ENCODE data around the gene GPS1. TPM values are rescaled to one million over a fixed set of nuclear protein-coding genes. Genes with fewer than 3 reads are reported as not detected.
A peak's percentile ranks its signal among the peaks of the same experiment; 100 is the strongest.
"Not testable (repeated sequence)": the region's sequence is repeated elsewhere in the genome, so short reads cannot be mapped to it uniquely, and the experiment has no call there.

The GPS1 gene
- total RNA-seq, 1 donor from 2014 or later: 156 TPM

DNA sequence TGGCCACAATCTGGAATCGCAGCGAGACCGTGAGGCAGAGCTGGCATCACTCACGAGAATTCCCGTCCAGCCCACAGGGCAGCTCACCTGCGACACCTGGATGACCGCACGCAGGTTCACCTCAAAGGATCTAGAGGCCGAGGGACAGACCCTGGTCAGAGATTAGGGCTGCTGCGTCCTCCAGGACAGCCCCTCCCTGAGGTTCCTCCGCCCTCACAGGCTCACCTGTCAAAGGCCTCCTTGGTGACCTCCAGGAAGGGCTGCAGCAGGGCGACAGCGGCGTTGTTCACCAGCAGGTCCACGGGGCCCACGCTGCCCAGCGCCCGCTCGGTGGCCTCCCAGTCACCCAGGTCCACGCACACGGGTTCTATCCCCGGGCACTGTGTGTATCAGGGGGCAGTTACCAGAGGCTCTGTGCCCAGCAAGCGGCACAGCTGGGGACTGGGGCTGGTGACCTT, 15.0 kb upstream of the GPS1 start:
- Mint-ChIP-seq H3K27ac (ENCODE audit: unreplicated experiment) (no peak overlapping the region), H3K4me3 (peak overlapping the region; percentile 78), H3K9me3 (no peaks in the 10 kb centered on the region), H3K36me3 (ENCODE audit: low read depth) (no peaks in the 10 kb centered on the region), H3K27me3 (ENCODE audit: low read depth) (peaks cover 3% of the 10 kb centered on the region), H3K4me1 (peaks cover 36% of the 10 kb centered on the region)
- no peak for DNase-seq (ENCODE audit: low read depth, low spot score)
- TF ChIP-seq CTCF (conservative IDR thresholded peaks at IDR 0.05): no peak

DNA sequence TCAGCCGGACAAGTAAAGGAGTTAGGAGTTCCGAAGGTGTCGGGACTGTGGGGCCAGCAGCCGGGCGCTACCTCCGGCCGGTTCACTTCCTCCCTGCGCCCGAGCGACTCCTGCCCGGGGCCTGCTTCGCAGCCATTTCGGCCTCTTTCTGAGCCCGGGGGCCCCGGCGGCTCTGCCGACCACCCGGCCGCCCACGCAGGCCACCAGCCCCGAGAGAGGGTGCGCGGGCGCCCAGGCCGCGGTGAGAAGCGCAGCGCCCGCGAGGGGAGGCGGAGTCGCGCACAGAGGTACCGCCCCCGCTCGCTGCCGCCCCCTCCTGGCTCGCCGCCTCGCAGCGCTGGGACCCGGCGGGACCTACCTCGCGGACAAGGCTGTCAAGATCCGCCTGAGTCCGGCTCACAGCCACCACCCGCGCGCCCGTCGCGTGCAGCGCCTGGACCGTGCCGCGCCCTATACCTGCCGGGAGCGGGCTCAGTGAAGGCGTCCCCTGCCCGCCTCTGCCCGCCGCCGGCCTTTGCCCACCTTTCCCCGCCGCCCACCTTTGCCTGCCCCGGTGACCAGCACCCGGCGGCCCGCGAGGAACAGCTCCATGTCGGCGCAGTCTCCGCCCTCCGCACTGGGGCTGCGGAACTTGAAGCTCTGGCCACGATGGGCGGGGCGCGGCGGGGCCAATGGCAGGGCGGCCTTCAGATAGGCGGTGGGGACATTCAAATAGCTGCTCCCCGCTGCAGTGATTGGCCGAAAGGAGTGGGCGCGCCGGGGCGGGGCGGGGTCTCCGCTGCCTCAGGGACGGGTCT, 14.4 kb upstream of the GPS1 start, which contains the start of gene DCXR:
TSS of gene DCXR (minus strand) at position 606 of the 797 bp plus-strand sequence. CDS start at position 591, 15 bp downstream.
- Mint-ChIP-seq H3K27ac (ENCODE audit: unreplicated experiment) (peak within 1 kb of the TSS; percentile 98), H3K27me3 (ENCODE audit: low read depth) (peaks cover 3% of the 10 kb centered on the region), H3K4me1 (peaks cover 36% of the 10 kb centered on the region), H3K9me3 (no peaks in the 10 kb centered on the region), H3K4me3 (peak within 1 kb of the TSS; percentile 88), H3K36me3 (ENCODE audit: low read depth) (no peaks in the 10 kb centered on the region)
- TF ChIP-seq CTCF (conservative IDR thresholded peaks at IDR 0.05): peak; percentile 85
- peak; percentile 96 for DNase-seq (ENCODE audit: low read depth, low spot score)

GRCh38 chr17:82037889-82038195, 13.9 kb upstream of the GPS1 start:
- H3K27ac Mint-ChIP-seq (ENCODE audit: unreplicated experiment): peak overlapping the region; percentile 98
- peaks cover 36% of the 10 kb centered on the region for H3K4me1 Mint-ChIP-seq
- H3K9me3 Mint-ChIP-seq: no peaks in the 10 kb centered on the region
- TF ChIP-seq CTCF (conservative IDR thresholded peaks at IDR 0.05): no peak
- peak overlapping the region; percentile 88 for H3K4me3 Mint-ChIP-seq
- DNase-seq (ENCODE audit: low read depth, low spot score): no peak
- H3K27me3 Mint-ChIP-seq (ENCODE audit: low read depth): peaks cover 2% of the 10 kb centered on the region
- no peaks in the 10 kb centered on the region for H3K36me3 Mint-ChIP-seq (ENCODE audit: low read depth)

- H3K4me3 Mint-ChIP-seq: peak overlapping the region; percentile 71
- not testable (repeated sequence) for H3K36me3 Mint-ChIP-seq (ENCODE audit: low read depth); H3K27me3 Mint-ChIP-seq (ENCODE audit: low read depth); H3K9me3 Mint-ChIP-seq; DNase-seq (ENCODE audit: low read depth, low spot score)
- H3K4me1 Mint-ChIP-seq: peaks cover 36% of the 10 kb centered on the region
- peak overlapping the region; percentile 91 for H3K27ac Mint-ChIP-seq (ENCODE audit: unreplicated experiment)
Observed at GRCh38 chr17:82038796-82039409, 12.8 kb upstream of the GPS1 start.

- Mint-ChIP-seq H3K36me3 (ENCODE audit: low read depth) (no peaks in the 10 kb centered on the region), H3K9me3 (no peaks in the 10 kb centered on the region), H3K27me3 (ENCODE audit: low read depth) (no peaks in the 10 kb centered on the region), H3K4me1 (peaks cover 33% of the 10 kb centered on the region), H3K4me3 (peak overlapping the region; percentile 71), H3K27ac (ENCODE audit: unreplicated experiment) (no peak overlapping the region)
- no peak for TF ChIP-seq CTCF (conservative IDR thresholded peaks at IDR 0.05)
- no peak for DNase-seq (ENCODE audit: low read depth, low spot score)
Observed at GRCh38 chr17:82039695-82040299, 11.9 kb upstream of the GPS1 start.
